IMR-90 (cell line): Measurements from ENCODE around the gene LYZL6. TPM values are rescaled to one million over a fixed set of nuclear protein-coding genes. Genes with fewer than 3 reads are reported as not detected.

Source experiments
- ATAC-seq: fragments of 200-7000 bp; cut with Tn5 transposase; 2 replicates; pipeline ENCODE4 v1.9.1; 2020; ENCODE audit warnings: low read depth, mild to moderate bottlenecking, moderate library complexity
- BruUV-seq: library from RNA; stranded (reverse); fragments of 400-500 nt; replicated peaks from 2 replicates; lab custom pipeline; 2021; lab: Mats Ljungman, UMichigan
- CTCF ChIA-PET: fragments of 300-600 bp; formaldehyde crosslinking; extraction: SDS; loops from one replicate; lab custom pipeline; 2021; ENCODE audit warnings: antibody characterized with exemption; lab: Yijun Ruan, JAX
- POLR2A ChIA-PET: fragments of 300-600 bp; sonication (Branson Sonifier 250); formaldehyde crosslinking; loops from one replicate; lab custom pipeline; 2022; ENCODE audit warnings: antibody characterized with exemption; ENCODE audit not compliant: unreplicated experiment; lab: Charles Lee
- DNase-seq: peaks from one replicate; pipeline ENCODE4 v3.0.0; 2013
- H2AFZ ChIP-seq: replicated peaks from 2 replicates; pipeline ENCODE3; 2013; ENCODE audit warnings: low read length, mild to moderate bottlenecking; ENCODE audit not compliant: poor library complexity
- H2AK5ac ChIP-seq: 2 replicates; pipeline ENCODE4 v1.6.1; 2013; ENCODE audit warnings: low read depth, low read length, inconsistent platforms
- H2AK9ac ChIP-seq: replicated peaks from 2 replicates; pipeline ENCODE3; 2013; ENCODE audit warnings: mild to moderate bottlenecking, low read depth, low read length, moderate library complexity; ENCODE audit not compliant: poor library complexity
- H2BK120ac ChIP-seq: 2 replicates; pipeline ENCODE4 v1.6.1; 2013; ENCODE audit warnings: low read depth, low read length, inconsistent platforms
- H2BK15ac ChIP-seq: 3 replicates; pipeline ENCODE4 v1.6.1; 2013; ENCODE audit warnings: low read depth, low read length, inconsistent platforms
- H2BK20ac ChIP-seq: 2 replicates; pipeline ENCODE4 v1.6.1; 2013; ENCODE audit warnings: low read depth, mild to moderate bottlenecking, inconsistent platforms, low read length, moderate library complexity
- H2BK5ac ChIP-seq: 2 replicates; pipeline ENCODE4 v1.6.1; 2013; ENCODE audit warnings: mild to moderate bottlenecking, low read depth, low read length, inconsistent platforms; ENCODE audit not compliant: poor library complexity, severe bottlenecking
- H3K14ac ChIP-seq: replicated peaks from 2 replicates; pipeline ENCODE4 v1.6.1; 2013; ENCODE audit warnings: low read depth, low read length, inconsistent platforms
- H3K18ac ChIP-seq: 2 replicates; pipeline ENCODE4 v1.6.1; 2013; ENCODE audit warnings: low read depth, low read length, control low read depth
- H3K23ac ChIP-seq: 2 replicates; pipeline ENCODE4 v1.6.1; 2013; ENCODE audit warnings: low read depth, low read length, inconsistent platforms
- H3K27ac ChIP-seq: 2 replicates; pipeline ENCODE4 v1.5.1; 2013; ENCODE audit warnings: mild to moderate bottlenecking, control low read depth, low read length; ENCODE audit not compliant: insufficient read depth
- H3K27me3 ChIP-seq: 2 replicates; pipeline ENCODE4 v1.6.1; 2013; ENCODE audit warnings: low read length; ENCODE audit not compliant: control insufficient read depth, insufficient read depth
- H3K36me3 ChIP-seq: 2 replicates; pipeline ENCODE4 v1.6.1; 2013; ENCODE audit warnings: low read length, mixed read lengths; ENCODE audit not compliant: control insufficient read depth, insufficient read depth
- H3K4ac ChIP-seq: 2 replicates; pipeline ENCODE4 v1.6.1; 2013; ENCODE audit warnings: low read depth, low read length, inconsistent platforms
- H3K4me1 ChIP-seq: 2 replicates; pipeline ENCODE4 v1.6.1; 2013; ENCODE audit warnings: low read length, mixed read lengths; ENCODE audit not compliant: control insufficient read depth, insufficient read depth
- H3K4me2 ChIP-seq: 2 replicates; pipeline ENCODE4 v1.6.1; 2013; ENCODE audit warnings: low read depth, mild to moderate bottlenecking, control low read depth, low read length, moderate library complexity
- H3K4me3 ChIP-seq: 2 replicates; pipeline ENCODE4 v1.5.1; 2013; ENCODE audit warnings: low read depth, mild to moderate bottlenecking, control low read depth, low read length, moderate library complexity; ENCODE audit not compliant: insufficient read depth
- H3K56ac ChIP-seq: 2 replicates; pipeline ENCODE4 v1.6.1; 2013; ENCODE audit warnings: low read length, inconsistent platforms; ENCODE audit not compliant: insufficient read depth; ENCODE audit errors: extremely low read depth
- H3K79me1 ChIP-seq, 2 experiments: 2 replicates each; pipeline ENCODE4 v1.6.1; 2013; ENCODE audit warnings: low read length in 2 of 2, inconsistent platforms in 1 of 2, low read depth in 1 of 2
- H3K9ac ChIP-seq: 2 replicates; pipeline ENCODE4 v1.6.1; 2013; ENCODE audit warnings: low read depth, low read length, control low read depth
- H3K9me1 ChIP-seq: 2 replicates; pipeline ENCODE4 v1.6.1; 2013; ENCODE audit warnings: low read length, inconsistent platforms; ENCODE audit not compliant: insufficient read depth
- H3K9me3 ChIP-seq: 2 replicates; pipeline ENCODE4 v1.6.1; 2013; ENCODE audit warnings: low read length; ENCODE audit not compliant: control insufficient read depth, insufficient read depth
- H4K20me1 ChIP-seq: 2 replicates; pipeline ENCODE4 v1.6.1; 2013; ENCODE audit warnings: low read length, inconsistent platforms; ENCODE audit not compliant: insufficient read depth
- H4K5ac ChIP-seq: 2 replicates; pipeline ENCODE4 v1.6.1; 2013; ENCODE audit warnings: mild to moderate bottlenecking, low read depth, low read length, control low read depth
- H4K8ac ChIP-seq, 2 experiments: 2 replicates each; pipeline ENCODE4 v1.6.1; 2013; ENCODE audit warnings: low read depth in 2 of 2, low read length in 2 of 2, control low read depth in 1 of 2, inconsistent platforms in 1 of 2
- H4K91ac ChIP-seq: 2 replicates; pipeline ENCODE4 v1.6.1; 2013; ENCODE audit warnings: low read depth, low read length, inconsistent platforms; ENCODE audit not compliant: insufficient read depth
- BHLHE40 ChIP-seq: fragments of 150-350 bp; IDR thresholded peaks from 2 replicates; pipeline ENCODE4 v1.6.1; 2016; ENCODE audit warnings: mild to moderate bottlenecking, low read depth, low read length
- CEBPB ChIP-seq: IDR thresholded peaks from 2 replicates; pipeline ENCODE4 v1.6.1; 2012; ENCODE audit warnings: low read depth, low read length, improper control_type of control experiment
- CHD1 ChIP-seq: IDR thresholded peaks from 2 replicates; pipeline ENCODE4 v1.6.1; 2012; ENCODE audit warnings: low read depth, low read length, improper control_type of control experiment
- CTCF ChIP-seq: conservative IDR thresholded peaks from 2 replicates; pipeline ENCODE4 v1.5.1; 2012; ENCODE audit warnings: mild to moderate bottlenecking, low read depth, low read length, improper control_type of control experiment
- FOS ChIP-seq: fragments of 150-350 bp; IDR thresholded peaks from 2 replicates; pipeline ENCODE4 v1.6.1; 2016; ENCODE audit warnings: low read depth, low read length
- MAFK ChIP-seq: IDR thresholded peaks from 2 replicates; pipeline ENCODE4 v1.6.1; 2012; ENCODE audit warnings: low read depth, low read length, improper control_type of control experiment
- MAZ ChIP-seq: IDR thresholded peaks from 2 replicates; pipeline ENCODE4 v1.6.1; 2012; ENCODE audit warnings: low read depth, mild to moderate bottlenecking, low read length, improper control_type of control experiment, moderate library complexity, borderline replicate concordance
- MXI1 ChIP-seq: IDR thresholded peaks from 2 replicates; pipeline ENCODE4 v1.6.1; 2012; ENCODE audit warnings: low read depth, mild to moderate bottlenecking, low read length, moderate library complexity, borderline replicate concordance
- NFE2L2 ChIP-seq: fragments of 150-350 bp; IDR thresholded peaks from 2 replicates; pipeline ENCODE4 v1.6.1; 2016; ENCODE audit warnings: low read depth, mild to moderate bottlenecking, low read length
- POLR2A ChIP-seq: IDR thresholded peaks from 2 replicates; pipeline ENCODE4 v1.6.1; 2012; ENCODE audit warnings: mild to moderate bottlenecking, low read depth, low read length
- RAD21 ChIP-seq: IDR thresholded peaks from 2 replicates; pipeline ENCODE4 v1.6.1; 2012; ENCODE audit warnings: low read length, improper control_type of control experiment
- RCOR1 ChIP-seq: IDR thresholded peaks from 2 replicates; pipeline ENCODE4 v1.6.1; 2012; ENCODE audit warnings: mild to moderate bottlenecking, low read length, improper control_type of control experiment; ENCODE audit not compliant: insufficient replicate concordance
- RFX5 ChIP-seq: IDR thresholded peaks from 2 replicates; pipeline ENCODE4 v1.8.0; 2012; ENCODE audit warnings: low read depth, mild to moderate bottlenecking, low read length, moderate library complexity
- SMC3 ChIP-seq: fragments of 150-350 bp; IDR thresholded peaks from 2 replicates; pipeline ENCODE4 v1.6.1; 2016; ENCODE audit warnings: low read depth, mild to moderate bottlenecking, antibody characterized with exemption, low read length, moderate library complexity
- WGBS, 2 experiments: methylation state at CpG; one replicate each; pipeline versions ENCODE4 v1.1.5 to v1.1.7; 2013; ENCODE audit warnings: missing lambda C conversion rate in 2 of 2; ENCODE audit not compliant: insufficient read length in 1 of 2; ENCODE audit errors: extremely low coverage in 2 of 2; 5-methylcytosine and 5-hydroxymethylcytosine counted together
- dilution Hi-C: fragments of 300-500 bp; cut with HindIII; formaldehyde crosslinking; loops from one replicate; pipeline ENCODE4 v1.14.3; 2018; ENCODE audit warnings: low sequenced_read_pairs; ENCODE audit not compliant: unreplicated experiment
- in situ Hi-C: fragments of 300-500 bp; cut with MboI; formaldehyde crosslinking; loops from 3 replicates; pipeline ENCODE4 v1.14.3; 2019; ENCODE audit warnings: low sequenced_read_pairs, inconsistent platforms, mixed read lengths
- intact Hi-C: fragments of 100-400 bp; cut with micrococcal nuclease; formaldehyde crosslinking; loops from 2 replicates; pipeline ENCODE4 v1.10.0; 2022
- polyA plus RNA-seq, 3 experiments: library from polyadenylated mRNA; depleted of rRNA; stranded (reverse); fragments of >200 nt; gene quantifications; 2 replicates each; pipeline ENCODE4 v1.2.3, GENCODE V29; 2012; ENCODE audit warnings: low replicate concordance in 1 of 3
- total RNA-seq: library from RNA; depleted of rRNA; stranded (reverse); fragments of >200 nt; gene quantifications from 2 replicates; pipeline ENCODE4 v1.2.3, GENCODE V29; 2012
- TF ChIP-seq, protein P1 (sequence below): fragments of 150-350 bp; IDR thresholded peaks from 2 replicates; pipeline ENCODE4 v1.6.1; 2017; ENCODE audit warnings: mild to moderate bottlenecking, antibody characterized with exemption, low read length, low read depth
- TF ChIP-seq, protein P2 (sequence below): fragments of 150-350 bp; IDR thresholded peaks from 2 replicates; pipeline ENCODE4 v1.6.1; 2016; ENCODE audit warnings: low read depth, mild to moderate bottlenecking, low read length, moderate library complexity, borderline replicate concordance

The LYZL6 gene
- total and polyA plus RNA-seq, 2 of the 4 experiments (the other 2 are of a cell fraction) = not detected

DNA sequence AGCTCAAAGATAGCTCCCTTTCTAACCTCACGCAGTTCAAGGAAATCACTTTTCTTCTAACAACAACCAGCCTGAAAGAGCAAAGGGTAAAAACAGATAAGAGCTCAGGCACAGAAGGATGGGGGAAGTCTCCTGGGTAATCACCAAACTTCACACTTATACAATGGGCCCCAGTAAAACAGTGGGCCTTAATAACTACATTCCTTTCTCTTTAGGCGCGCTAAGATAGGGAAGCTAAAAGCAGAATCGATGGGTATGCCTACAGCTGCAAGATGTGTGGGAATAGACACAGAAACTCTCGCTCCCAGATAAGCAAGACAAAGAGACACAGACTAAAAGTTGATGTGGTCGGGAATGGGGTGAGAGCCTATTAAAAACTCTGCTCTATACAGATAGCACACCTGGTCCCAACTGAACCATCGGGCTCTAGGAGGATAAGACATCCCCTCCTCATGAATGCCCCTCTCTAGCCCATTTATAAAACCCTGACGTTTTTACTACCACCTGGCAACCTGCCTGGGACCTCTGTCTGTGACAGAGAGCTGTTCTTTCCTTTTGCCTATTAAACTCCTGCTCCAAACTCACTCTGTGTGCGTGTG lies 826 bp downstream of the LYZL6 start:
- in situ Hi-C loops = no loop called here
- Histone ChIP-seq H3K4me2 (no peak overlapping the region), H3K9ac (no peak overlapping the region), H3K14ac (no peak overlapping the region), H3K36me3 (no peaks in the 10 kb centered on the region), H3K9me3 (no peaks in the 10 kb centered on the region), H4K20me1 (no peaks in the 10 kb centered on the region), H2AFZ (no peak overlapping the region), H2AK9ac (no peak overlapping the region), H4K91ac (no peak overlapping the region), H3K4me1 (no peaks in the 10 kb centered on the region), H3K18ac (no peak overlapping the region), H4K5ac (no peak overlapping the region), H3K4ac (no peak overlapping the region), H3K4me3 (no peak overlapping the region), H3K23ac (no peak overlapping the region), H2BK5ac (no peak overlapping the region), H2AK5ac (no peak overlapping the region), H3K27ac (no peak overlapping the region), H3K9me1 (no peaks in the 10 kb centered on the region), H4K8ac (no peak overlapping the region), H2BK120ac (no peak overlapping the region), H3K27me3 (no peaks in the 10 kb centered on the region; the same call in none of the 2 replicates), H2BK15ac (no peak overlapping the region), H2BK20ac (no peak overlapping the region), H3K79me1 (no peaks in the 10 kb centered on the region), H3K56ac (no peak overlapping the region)
- DNase-seq (no peak), ATAC-seq (no peak)
- ChIA-PET POLR2A (interaction anchor here (0.6 kb wide), 1 partner anchor 9 kb away, joined by 5 read pairs; no protein-coding TSS in a partner anchor), CTCF (no interaction called here)
- dilution Hi-C loops = no loop called here
- intact Hi-C loops = no loop called here
- TF ChIP-seq RCOR1 = no peak
- TF ChIP-seq POLR2A = no peak
- no peak for TF ChIP-seq CHD1
- TF ChIP-seq SMC3 = no peak
- TF ChIP-seq MAFK = no peak
- TF ChIP-seq BHLHE40 = no peak
- TF ChIP-seq RFX5 = no peak
- TF ChIP-seq, protein P1, sequence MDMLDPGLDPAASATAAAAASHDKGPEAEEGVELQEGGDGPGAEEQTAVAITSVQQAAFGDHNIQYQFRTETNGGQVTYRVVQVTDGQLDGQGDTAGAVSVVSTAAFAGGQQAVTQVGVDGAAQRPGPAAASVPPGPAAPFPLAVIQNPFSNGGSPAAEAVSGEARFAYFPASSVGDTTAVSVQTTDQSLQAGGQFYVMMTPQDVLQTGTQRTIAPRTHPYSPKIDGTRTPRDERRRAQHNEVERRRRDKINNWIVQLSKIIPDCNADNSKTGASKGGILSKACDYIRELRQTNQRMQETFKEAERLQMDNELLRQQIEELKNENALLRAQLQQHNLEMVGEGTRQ = no peak
- no peak for TF ChIP-seq CTCF
- no peak for TF ChIP-seq FOS
- TF ChIP-seq, protein P2, sequence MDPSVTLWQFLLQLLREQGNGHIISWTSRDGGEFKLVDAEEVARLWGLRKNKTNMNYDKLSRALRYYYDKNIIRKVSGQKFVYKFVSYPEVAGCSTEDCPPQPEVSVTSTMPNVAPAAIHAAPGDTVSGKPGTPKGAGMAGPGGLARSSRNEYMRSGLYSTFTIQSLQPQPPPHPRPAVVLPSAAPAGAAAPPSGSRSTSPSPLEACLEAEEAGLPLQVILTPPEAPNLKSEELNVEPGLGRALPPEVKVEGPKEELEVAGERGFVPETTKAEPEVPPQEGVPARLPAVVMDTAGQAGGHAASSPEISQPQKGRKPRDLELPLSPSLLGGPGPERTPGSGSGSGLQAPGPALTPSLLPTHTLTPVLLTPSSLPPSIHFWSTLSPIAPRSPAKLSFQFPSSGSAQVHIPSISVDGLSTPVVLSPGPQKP = no peak
- no peak for TF ChIP-seq MAZ
- no peak for TF ChIP-seq RAD21
- TF ChIP-seq MXI1 = no peak
- no peak for TF ChIP-seq CEBPB
- TF ChIP-seq NFE2L2 = no peak
- WGBS, 2 experiments = 89% methylated on average over 1 of the region's 9 CpGs; no CpG with 5 or more reads in 1 of the 2 experiments
- no TSS peak for BruUV-seq
